GM21528 (cell line): Measurements from ENCODE around the gene TM9SF1.
"Not testable (repeated sequence)": the region's sequence is repeated elsewhere in the genome, so short reads cannot be mapped to it uniquely, and the experiment has no call there.

ENCODE experiments used
- ATAC-seq: cut with Tn5 transposase; IDR thresholded peaks from one replicate; pipeline ENCODE4 v1.9.1; 2021; ENCODE audit warnings: mild to moderate bottlenecking, moderate library complexity; ENCODE audit not compliant: unreplicated experiment, low FRiP score

The TM9SF1 gene

DNA sequence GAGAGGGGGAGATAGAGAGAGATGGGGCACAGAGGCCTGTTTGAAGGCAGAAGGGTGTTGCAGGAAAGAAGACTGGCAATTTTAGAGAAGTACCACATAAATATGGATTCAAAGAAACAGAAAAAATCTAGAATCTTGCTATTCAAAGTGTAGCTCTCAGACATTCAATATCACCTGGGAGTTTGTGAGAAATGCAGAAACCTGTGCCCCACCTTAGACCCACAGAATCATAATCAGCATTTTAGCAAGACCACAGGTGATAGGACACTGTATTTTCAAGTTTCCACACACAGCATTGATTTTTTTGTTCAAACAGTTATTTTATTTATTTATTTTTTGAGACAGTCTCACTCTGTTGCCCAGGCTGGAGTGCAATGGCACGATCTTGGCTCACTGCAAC, 33.7 kb upstream of the TM9SF1 start:
- ATAC-seq = no peak

GRCh38 chr14:24226473-24226872, 31.2 kb upstream of the TM9SF1 start:
- ATAC-seq = no peak

GRCh38 chr14:24224618-24225071, 29.4 kb upstream of the TM9SF1 start:
- ATAC-seq = no peak

DNA sequence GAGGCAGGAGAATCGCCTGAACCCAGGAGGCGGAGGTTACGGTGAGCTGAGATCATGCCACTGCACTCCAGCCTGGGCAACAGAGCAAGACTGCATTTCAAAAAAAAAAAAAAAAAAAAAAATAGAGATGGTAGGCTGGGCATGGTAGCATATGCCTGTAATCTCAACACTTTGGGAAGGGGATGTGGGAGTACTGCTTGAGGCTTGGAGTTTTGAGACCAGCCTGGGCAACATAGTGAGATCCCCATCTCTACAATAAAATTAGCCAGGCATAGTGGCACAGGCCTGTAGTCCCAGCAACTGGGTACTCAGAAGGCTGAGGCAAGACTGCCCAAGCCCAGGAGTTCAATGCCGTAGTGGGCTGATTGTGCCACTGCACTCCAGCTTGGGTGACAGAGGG, 27.7 kb upstream of the TM9SF1 start:
- ATAC-seq = not testable (repeated sequence)

DNA sequence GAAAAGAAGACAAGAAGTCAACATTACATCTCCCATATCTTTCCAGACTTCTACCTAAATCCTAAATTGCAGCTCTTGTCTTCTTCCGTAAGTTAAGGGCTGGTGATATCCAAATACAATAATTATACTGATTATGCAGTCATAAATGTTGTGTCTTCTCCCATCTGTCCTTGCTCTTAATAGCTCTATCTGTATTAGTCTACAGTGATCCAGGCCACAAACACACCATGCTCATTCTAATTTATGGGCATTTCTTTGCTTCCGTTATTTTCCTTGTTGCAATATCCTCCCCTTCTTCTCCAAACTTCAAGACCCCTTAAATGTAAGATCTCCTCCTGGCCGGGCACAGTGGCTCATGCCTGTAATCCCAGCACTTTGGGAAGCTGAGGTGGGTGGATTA, 24.3 kb upstream of the TM9SF1 start:
- no peak for ATAC-seq

- no peak for ATAC-seq
These were observed 23.8 kb upstream of the TM9SF1 start for GRCh38 chr14:24219080-24219479.

GRCh38 chr14:24216876-24217275, 21.6 kb upstream of the TM9SF1 start:
- ATAC-seq = not testable (repeated sequence)

GRCh38 chr14:24216345-24216699, 21.1 kb upstream of the TM9SF1 start:
- no peak for ATAC-seq

DNA sequence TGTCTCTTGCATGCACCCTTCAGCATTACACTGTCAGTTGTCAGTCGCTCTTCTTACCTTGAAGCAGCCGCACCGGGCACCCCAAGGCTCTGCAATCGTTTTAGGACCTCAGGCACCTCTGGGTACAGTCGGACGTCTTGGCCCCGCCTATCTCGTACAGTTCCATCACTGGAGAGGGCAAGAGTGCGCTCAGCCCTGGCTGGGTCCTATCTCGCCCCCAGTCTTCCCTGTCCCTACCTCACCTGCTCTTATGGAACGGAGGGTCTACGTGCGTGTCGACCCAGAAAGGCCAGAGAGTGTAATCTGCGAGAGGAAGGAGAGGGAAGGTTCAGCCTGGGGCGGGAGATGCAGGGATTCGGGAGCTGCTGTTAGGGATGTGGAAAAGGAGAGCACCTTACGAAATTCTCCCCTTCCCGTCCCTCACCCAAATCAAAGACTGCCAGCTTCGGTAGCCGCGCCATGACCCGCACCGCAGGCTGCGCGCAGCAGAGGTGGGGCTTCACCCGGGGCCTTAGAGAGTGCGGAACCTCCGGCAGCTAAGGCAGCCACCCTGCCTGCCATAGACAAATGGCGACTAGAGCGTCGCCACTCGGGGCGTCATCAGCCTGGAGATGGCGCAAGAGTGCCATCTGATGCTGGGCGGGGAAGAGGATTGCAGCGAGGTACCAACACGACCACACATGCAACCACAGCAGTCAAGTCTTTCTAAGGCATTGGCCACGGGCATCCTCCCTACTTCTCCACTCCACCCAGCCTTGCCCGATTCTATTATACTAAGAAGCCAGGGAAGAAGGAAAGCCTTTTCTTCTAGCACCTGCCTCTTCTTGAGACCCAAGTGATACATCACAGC, 20.5 kb upstream of the TM9SF1 start, which contains the start of gene MDP1:
Gene MDP1, minus strand, starts transcription at position 572 of the 850 bp plus-strand sequence. Its CDS starts 111 bp downstream, at position 461.
- peak; percentile 62 for ATAC-seq

- ATAC-seq = no peak
These were observed 18.8 kb upstream of the TM9SF1 start for GRCh38 chr14:24213866-24214662.

DNA sequence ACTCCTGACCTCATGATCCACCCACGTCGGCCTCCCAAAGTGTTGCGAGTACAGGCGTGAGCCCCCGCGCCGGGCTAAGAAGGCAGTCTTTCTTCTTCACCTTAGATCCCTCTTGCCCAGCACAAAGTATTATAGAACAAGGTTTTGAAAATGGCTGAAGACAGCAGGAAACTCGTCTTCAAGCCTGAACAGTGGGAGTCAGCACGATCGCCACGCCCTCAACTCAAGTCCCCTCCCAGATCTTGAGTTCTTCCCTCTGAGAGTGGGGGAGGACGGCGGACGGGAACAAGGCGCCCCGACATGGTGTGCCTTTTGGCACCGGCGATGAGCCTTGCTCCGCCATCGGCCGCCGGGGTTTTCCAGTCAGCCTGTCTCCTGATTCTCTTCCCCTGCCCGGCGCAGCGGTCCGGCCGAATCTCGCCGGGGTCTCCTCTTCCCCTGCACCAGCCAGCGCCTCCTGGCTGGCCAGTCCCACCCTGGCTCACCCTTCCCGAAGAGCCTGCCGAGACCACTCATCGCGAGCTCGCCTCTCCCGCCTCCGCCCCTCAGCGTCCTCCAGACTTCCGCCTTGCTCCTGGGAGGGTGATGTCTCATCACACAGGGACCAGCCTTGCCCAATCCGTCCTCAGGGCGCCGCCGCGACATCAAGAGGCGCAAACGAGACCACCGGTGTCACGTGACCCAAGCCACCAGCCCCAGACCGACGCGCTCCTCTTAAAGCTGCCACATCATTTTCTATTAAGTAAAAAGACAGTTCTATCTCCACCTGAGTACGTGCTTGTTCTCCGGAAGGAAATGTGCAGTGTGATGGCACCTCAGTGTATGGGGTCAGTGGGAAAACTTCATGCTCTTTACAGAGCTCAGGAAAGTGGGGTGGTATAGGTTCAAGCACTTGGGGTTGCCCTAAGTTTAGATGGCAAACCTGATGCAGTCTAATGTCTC, 18.0 kb upstream of the TM9SF1 start, which contains the start of gene CHMP4A:
Gene CHMP4A, minus strand, starts transcription at position 565 of the 942 bp plus-strand sequence. Its CDS starts 49 bp downstream, at position 516.
- peak; percentile 78 for ATAC-seq

- ATAC-seq = no peak
These were observed 16.1 kb upstream of the TM9SF1 start for GRCh38 chr14:24211311-24211710.

DNA sequence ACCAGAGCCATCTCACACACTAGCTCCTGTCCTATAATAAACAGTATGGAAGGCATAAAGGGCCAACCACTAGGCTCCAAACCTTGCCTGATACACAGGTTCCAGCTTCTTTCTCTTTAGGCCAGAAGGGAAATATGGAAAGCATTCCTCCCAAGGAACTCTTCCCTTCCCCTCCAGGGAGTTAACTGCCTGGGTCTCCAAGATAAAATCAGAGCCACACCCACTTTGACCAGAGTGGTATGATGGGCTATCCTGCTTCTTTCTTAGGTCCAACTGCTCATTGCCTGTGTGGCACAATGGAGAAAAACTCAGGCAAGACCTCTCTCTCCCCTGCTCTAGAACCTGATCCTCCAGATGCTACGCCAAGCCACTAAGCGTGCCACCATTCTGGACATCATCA, 12.4 kb upstream of the TM9SF1 start:
- no peak for ATAC-seq

- no peak for ATAC-seq
These were observed 11.9 kb upstream of the TM9SF1 start for GRCh38 chr14:24207104-24207551.

GRCh38 chr14:24206260-24207103, 11.2 kb upstream of the TM9SF1 start:
- no peak for ATAC-seq

DNA sequence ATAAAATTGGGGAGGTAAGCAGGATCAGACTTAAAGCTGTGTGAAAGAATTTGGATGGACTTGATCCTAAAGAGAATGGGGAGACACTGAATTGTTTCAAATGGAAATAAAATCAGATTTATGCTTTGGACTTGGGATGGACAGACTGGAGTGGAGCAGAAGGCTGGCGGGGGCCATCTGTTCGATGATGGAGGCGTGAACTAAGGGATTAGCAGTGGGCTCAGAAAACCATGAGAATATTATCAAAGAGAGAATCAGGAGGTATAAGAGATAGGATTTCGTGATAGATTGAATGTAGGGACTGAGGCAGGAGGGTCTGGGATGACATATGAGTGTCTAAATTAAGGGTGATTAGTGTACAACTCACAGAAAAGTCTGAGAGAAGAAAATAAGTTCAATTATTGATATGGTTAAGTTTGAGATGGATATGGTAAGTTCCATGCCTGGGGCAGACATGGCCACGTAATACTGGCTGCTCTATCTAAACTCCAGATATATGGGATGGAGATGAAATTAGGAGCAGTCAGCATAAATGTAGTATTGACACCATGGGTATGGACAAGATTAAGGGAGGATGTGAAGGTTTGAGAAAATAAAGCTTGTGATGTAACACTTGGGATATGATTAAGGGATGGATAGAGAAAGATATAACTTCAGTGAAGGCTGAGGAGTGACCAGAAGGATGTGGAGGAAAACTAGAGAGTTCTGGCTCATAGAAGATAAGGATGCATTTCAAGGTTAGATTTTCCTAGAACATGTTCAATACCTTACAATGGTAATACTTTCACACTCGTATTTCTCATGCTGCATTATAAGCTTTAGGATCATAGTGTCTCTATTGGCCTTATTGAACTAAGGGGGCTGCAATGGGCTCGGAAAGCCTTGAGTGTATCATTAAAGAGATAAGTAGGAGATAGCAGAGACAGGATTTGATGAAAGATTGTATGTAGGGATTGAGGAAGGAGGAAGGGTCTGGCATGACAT, 9.2 kb upstream of the TM9SF1 start:
- ATAC-seq = no peak

DNA sequence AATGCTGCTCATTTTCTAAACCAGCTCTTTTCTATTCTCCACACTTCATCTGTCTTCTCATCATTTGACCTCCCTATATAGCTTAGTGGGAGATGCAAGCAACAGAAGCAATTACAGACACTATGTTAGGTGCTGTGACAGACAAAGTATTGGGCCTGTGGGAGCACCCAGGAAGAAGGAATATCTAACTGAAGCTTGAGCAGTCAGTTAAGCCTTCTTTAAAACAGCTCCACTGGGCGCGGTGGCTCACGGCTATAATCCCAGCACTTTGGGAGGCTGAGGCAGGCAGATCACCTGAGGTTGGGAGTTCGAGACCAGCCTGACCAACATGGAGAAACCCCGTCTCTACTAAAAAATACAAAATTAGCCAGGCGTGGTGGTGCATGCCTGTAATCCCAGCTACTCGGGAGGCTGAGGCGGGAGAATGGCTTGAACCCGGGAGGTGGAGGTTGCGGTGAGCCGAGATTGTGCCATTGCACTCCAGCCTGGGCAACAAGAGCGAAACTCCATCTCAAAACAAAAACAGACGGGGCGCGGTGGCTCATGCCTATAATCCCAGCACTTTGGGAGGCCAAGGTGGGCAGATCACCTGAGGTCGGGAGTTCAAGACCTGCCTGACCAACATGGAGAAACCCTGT, 8.1 kb upstream of the TM9SF1 start:
- ATAC-seq = not testable (repeated sequence)

DNA sequence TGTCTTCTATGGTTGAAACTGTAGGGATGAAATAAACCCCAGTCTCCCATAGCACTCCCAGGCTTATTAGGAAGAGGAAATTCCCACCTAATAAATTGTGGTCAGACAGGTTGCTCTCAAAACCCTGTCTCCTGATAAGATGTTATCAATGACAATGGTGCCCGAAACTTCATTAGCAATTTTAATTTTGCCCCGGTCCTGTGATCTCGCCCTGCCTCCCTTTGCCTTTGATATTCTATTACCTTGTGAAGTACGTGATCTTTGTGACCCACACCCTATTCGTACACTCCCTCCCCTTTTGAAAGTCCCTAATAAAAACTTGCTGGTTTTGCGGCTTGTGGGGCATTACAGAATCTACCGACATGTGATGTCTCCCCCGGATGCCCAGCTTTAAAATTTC, 7.3 kb upstream of the TM9SF1 start:
- ATAC-seq = not testable (repeated sequence)
